Fibroblast of mammary gland (primary cell): ENCODE data around the gene LY86.

Experiments
- DNase-seq: peaks from one replicate; pipeline ENCODE4 v3.0.0-alpha.2; 2010; ENCODE audit warnings: low read depth
- H3K4me3 ChIP-seq: 2 replicates; pipeline ENCODE4 v1.5.1; 2011; ENCODE audit warnings: low read depth, mild to moderate bottlenecking, low read length, moderate library complexity; ENCODE audit not compliant: control insufficient read depth
- CTCF ChIP-seq: conservative IDR thresholded peaks from 2 replicates; pipeline ENCODE4 v1.5.1; 2011; ENCODE audit warnings: low read depth, low read length, inconsistent platforms; ENCODE audit not compliant: control insufficient read depth, insufficient read depth

The LY86 gene

GRCh38 chr6:6678811-6679210, 90.3 kb downstream of the LY86 start:
- no peak overlapping the region for H3K4me3 ChIP-seq
- DNase-seq: no peak
- no peak for TF ChIP-seq CTCF

DNA sequence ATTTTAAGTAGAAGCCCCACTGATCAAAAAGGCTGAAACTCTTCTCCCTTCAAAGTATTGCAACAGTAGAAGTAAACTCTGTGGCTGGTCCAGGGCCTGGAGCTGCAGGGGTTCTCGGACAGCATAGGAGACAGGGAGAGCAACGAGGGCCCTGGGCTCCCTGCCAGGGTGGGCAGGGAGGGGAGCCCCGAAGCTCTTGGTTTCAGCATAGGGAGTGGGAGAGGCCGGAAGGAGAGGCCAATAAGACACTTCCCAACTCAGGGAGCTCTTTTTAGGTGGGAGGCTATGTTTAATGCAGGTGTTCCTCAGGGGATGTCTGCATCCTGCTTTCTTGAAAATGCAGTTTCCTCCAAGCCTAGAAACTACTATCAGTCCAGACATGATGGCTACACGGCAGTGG, 91.1 kb downstream of the LY86 start:
- H3K4me3 ChIP-seq: no peak overlapping the region
- DNase-seq: no peak
- TF ChIP-seq CTCF: no peak

DNA sequence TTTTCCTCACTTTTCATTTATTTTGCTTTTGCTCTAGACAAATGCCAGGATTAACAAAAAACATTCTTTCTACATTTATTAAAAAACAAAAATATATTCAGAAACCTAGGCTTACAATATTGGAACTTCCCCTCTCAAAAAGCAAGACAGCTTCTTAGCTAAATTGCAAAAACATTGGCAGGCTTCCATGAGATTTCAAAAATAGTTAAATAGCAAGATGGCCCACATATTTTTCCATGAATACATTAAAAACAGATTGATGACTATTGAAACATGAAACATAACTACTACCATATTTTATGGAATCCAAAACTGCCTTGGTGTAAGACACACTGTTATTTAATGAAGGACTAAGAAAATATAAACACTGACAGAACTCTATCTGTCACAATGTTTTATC, 92.0 kb downstream of the LY86 start:
- H3K4me3 ChIP-seq: no peak overlapping the region
- no peak for TF ChIP-seq CTCF
- DNase-seq: no peak

DNA sequence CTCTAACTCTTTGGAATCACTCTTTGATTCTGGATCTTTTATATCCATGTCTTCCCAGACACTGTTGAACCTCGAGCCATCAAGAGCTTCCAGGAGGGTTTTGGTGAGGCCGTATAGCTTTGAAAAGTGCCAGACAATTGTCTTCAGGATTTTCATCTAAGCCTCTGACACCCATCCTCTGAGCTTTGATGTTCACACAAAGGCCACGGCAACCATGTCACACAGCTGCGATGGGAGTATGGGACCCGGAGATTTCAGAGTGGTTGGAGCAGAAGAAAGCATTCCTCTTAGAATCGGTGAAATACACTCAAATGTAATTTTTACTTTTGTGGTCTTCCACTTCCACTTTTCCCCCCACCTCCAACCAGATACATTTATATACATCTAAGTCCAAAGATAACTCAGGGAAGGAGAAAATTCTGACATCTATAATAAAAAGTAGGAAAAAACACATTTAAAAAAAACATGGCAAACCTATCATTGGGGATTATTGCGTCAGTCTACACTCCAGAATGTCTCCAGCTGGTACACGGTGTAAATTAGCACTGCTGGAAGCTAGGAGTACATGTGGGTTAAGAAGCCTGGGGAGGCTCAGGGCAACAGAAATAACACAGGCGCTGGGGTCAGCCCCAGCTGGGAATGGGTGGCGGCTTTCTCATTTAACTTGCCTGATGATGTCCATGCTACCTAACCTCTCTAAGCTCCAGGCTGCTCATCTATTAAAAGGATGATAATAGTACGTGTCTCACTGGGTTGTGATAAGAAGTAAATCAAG, 92.7 kb downstream of the LY86 start:
- TF ChIP-seq CTCF: no peak

GRCh38 chr6:6682225-6682624, 93.7 kb downstream of the LY86 start:
- DNase-seq: no peak
- no peak overlapping the region for H3K4me3 ChIP-seq
- TF ChIP-seq CTCF: no peak

More for the DNA sequence above, 92.7 kb downstream of the LY86 start:
- no peak for DNase-seq
- H3K4me3 ChIP-seq: no peak overlapping the region

DNA sequence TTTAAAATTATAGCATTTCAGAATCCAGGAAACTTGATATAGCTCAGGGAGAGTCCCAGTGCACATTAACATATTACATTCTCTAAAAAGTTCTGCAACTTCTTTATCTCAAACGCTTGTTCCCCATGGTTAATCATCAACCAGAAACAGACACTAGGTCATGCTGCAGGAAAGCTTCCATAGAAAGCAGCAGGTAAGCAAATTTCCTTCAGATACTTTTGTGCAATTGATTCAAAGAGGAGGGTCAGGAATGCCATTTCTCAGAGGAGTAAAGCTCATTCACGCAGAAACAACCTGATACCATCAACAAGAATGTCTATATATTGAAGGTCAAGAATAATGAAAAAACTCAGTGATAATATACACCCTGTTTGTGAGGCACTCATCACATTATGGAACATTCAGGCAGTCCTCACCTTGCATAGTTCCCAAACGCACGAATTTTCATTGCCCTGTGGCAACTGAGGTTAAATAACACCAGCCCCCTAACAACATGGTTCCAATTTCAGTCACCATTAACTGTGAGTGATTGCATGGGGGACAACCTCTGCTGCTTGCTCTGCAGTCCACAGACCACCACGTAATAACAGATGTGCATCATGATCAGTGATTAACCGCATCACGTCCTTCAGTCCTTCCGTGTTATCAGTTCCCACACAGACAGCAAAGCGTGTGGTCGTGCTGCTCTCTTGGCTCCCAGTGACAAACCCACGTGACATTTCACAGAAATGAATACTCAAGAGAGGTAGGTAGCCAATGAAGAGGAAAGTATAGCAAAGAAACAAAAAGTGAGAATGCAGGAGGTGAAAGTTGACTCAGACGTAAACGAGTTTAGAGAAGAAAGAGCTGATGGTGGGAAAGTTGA, 95.7 kb downstream of the LY86 start:
- TF ChIP-seq CTCF: no peak
- DNase-seq: no peak
- H3K4me3 ChIP-seq: no peak overlapping the region
